HG02970 (cell line): Measurements from ENCODE around the gene IZUMO4.

ENCODE experiments used
- ATAC-seq: cut with Tn5 transposase; IDR thresholded peaks from one replicate; pipeline ENCODE4 v1.9.1; 2021; ENCODE audit warnings: mild to moderate bottlenecking, moderate library complexity, moderate number of reproducible peaks; ENCODE audit not compliant: unreplicated experiment, low FRiP score

IZUMO4 gene

DNA sequence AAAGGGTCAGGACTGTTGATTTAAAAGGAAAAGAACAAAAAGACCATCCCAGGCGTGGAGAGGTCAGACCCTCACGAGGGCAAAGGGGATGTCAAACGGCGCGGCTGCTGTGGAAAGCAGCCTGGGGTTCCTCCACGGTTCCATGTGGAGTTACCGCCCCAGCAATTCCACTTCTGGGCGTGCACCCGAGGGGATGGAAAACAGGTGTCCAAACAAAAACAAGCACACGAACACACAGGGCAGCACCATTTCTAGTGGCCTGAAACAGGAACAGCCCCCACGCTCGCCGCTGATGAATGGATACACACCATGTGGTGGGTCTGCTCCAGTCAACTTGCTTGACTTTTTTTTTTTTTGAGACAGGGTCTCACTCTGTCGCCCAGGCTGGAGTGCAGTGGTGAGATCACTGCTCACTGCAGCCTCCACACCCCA lies 43.4 kb downstream of the IZUMO4 start:
- ATAC-seq: no peak

DNA sequence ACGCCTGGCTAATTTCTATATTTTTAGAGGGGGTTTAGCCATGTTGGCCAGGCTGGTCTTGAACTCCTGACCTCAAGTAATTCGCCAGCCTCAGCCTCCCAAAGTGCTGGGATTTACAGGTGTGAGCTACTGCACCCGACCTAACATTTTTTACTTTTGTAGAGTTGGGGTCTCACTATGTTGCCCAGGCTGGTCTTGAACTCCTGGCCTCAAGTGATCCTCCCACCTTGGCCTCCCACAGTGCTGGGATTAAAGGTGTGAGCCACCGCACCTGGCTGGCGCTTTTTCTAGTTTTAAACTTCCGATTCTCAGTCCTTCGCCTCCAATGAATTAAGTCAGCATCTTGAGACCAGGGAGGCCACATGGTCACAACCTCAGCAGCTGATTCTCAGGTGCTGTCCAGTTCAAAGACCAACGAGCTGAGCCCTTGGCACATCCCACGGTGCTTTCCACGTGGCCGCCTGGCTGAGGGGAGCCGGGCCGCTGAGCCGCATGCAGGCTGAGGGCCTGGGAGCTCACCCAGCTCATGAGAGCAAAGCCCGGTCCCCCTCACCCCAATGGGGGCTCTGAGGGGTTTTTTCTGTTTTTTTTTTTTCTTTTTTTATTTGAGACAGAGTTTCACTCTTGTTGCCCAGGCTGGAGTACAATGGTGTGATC lies 45.6 kb downstream of the IZUMO4 start:
- no peak for ATAC-seq

DNA sequence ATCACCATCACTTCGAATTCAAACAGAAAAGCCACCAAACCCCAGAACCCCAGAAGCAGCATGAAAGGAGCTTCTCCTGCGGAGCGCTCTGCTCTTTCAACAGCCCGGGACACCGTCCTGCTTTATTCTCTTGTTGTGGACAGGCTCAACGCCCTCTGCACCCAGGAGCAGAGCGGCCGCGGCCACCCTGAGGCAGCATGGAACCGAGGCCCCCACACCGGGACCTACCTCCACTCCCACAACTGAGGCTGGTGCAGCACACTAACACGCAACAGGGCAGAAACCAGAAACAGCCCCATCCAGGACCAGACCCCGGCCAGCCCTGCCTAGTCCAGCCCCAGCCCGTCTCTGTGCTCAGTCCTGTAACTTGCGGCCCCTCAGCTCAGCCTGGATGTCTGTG lies 47.5 kb downstream of the IZUMO4 start:
- no peak for ATAC-seq

DNA sequence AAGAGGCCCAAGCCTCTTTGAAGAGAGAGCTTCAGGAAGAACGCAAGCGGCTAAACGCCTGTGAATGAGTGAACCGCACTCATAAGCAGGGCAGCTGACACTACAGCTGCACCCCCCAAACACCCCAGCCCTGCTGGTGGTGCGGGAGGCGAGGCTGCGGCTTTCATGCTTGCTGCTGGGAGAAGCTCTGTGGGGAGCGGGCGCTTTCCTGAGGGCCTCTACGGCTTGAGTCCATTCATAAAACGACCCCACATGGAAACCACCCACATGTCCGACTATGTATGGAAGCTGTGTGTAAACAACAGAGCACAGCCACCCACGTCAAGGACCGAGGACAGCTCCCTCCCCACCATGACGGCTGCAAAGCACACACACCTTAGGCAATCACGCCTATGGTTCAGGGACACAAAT lies 49.1 kb downstream of the IZUMO4 start:
- ATAC-seq: no peak

DNA sequence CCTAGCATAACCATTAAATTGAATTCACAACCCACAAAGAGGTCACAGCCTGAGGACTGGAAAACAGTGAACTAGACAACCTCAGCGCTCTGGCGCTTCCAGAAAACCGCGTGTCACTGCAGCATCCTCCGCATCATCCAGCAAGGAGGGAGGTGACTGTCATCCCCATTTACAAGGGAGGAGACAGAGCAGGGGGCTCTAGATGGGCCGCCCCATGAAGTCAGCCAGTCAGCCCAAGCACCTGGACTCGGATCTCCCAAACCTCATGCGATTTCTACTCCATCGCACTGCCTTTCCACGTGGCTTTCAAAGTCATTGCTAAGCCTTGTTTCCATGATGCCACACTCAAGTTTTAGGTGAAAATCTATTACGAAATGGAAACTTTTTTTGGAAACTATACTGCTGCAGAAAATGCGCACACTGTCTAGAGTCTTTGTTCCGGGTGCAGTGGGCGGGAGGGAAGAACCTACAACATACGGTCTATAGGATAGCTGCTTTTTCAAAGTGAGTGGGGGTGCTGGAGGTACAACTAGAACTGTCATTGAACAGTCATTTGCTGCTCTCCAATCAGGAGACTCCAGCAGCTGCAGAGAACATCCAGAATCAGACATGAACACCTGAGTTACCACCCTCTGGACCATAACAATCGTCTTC lies 51.9 kb downstream of the IZUMO4 start:
- no peak for ATAC-seq
